Midbrain (tissue), 1 donor: ENCODE results near the gene ZNF226.
"Not testable (repeated sequence)": the region's sequence is repeated elsewhere in the genome, so short reads cannot be mapped to it uniquely, and the experiment has no call there.

Experiments
- DNase-seq: peaks from one replicate; lab custom pipeline; 2025; lab: John Stamatoyannopoulos, UW

Gene ZNF226

DNA sequence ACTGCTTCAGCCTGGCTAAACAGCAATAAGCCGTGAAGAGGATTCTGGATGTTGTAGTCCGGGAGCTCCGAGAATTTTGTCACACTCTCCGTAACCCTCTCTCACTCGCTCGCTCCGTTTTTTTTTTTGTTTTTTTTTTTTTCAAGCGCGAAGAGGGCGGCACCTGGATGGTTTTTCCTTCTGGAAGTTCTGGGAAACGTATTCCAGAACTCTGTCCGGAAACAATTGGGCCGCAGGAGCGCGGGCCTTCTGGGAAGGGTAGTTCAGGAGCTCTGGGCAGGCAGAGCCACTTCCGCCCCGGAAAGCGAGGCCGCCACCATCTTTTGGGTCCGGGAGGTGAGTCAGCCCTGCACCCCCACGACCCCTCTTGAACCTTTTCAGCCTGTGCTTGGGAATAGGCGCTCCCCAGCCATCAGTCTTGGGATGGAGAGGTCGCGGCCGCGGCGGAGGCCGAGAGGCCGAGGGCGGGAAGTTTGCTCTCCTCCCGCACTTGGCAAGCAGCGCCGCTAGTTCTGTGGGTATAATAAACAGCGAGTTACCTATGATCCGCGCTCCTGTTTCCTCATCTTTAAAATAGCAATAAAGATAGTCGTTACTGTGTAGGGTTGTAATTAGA lies 47.5 kb downstream of the ZNF226 start, which contains the start of gene ZNF227:
Gene ZNF227, plus strand, starts transcription at position 283 of the 616 bp plus-strand sequence. CDS start 5,261 bp downstream, outside the sequence.
- DNase-seq, result peak; percentile 93

DNA sequence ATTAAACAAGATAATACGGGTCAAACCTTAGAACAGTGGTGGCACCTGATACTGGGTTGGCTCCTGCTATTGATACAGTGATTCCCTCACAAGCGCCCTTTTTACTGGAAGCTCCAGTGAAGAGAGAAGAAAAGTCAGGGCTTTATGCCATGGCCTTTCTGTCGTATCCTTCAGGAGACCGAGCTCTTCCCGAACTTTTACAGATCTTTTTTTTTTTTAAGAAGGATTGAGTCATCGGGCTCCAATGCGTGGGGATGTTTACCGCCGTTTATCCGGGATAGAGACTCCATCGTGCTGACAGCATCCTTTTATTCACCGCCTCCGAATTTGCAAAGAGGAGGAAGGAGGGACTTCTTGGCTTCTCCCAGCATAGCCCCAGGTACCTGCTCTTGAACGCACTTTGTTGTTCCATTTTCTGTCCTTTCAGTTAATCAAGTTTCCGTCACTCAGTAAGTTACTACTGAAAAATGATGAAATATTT lies 48.0 kb downstream of the ZNF226 start:
- DNase-seq, result peak; percentile 43

DNA sequence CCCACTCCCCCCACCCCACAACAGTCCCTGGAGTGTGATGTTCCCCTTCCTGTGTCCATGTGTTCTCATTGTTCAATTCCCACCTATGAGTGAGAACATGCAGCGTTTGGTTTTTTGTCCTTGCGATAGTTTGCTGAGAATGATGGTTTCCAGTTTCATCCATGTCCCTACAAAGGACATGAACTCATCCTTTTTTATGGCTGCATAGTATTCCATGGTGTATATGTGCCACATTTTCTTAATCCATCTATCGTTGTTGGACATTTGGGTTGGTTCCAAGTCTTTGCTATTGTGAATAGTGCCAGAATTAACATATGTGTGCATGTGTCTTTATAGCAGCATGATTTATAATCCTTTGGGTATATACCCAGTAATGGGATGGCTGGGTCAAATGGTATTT lies 55.0 kb downstream of the ZNF226 start:
- DNase-seq, result not testable (repeated sequence)

DNA sequence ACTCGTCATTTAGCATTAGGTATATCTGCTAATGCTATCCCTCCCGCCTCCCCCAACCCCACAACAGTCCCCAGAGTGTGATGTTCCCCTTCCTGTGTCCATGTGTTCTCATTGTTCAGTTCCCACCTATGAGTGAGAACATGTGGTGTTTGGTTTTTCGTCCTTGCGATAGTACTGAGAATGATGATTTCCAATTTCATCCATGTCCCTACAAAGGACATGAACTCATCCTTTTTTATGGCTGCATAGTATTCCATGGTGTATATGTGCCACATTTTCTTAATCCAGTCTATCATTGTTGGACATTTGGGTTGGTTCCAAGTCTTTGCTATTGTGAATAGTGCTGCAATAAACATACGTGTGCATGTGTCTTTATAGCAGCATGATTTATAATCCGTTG lies 55.9 kb downstream of the ZNF226 start:
- not testable (repeated sequence) for DNase-seq

DNA sequence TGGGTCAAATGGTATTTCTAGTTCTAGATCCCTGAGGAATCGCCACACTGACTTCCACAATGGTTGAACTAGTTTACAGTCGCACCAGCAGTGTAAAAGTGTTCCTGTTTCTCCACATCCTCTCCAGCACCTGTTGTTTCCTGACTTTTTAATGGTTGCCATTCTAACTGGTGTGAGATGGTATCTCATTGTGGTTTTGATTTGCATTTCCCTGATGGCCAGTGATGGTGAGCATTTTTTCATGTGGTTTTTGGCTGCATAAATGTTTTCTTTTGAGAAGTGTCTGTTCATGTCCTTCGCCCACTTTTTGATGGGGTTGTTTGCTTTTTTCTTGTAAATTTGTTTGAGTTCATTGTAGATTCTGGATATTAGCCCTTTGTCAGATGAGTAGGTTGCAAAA lies 56.4 kb downstream of the ZNF226 start:
- not testable (repeated sequence) for DNase-seq
